Measurements from ENCODE around the gene RGS4.
A peak's percentile ranks its signal among the peaks of the same experiment; 100 is the strongest.

Gene RGS4

GRCh38 chr1:163050496-163050895 is 18.7 kb upstream of the RGS4 start:
- H3K4me3 ChIP-seq (ENCODE audit: control insufficient read depth, low read depth, low read length) = no peak overlapping the region
- no peak for DNase-seq (ENCODE audit: low read depth)
- no peak for TF ChIP-seq CTCF (conservative IDR thresholded peaks at IDR 0.05; ENCODE audit: control insufficient read depth, insufficient read depth, low read depth, low read length)

DNA sequence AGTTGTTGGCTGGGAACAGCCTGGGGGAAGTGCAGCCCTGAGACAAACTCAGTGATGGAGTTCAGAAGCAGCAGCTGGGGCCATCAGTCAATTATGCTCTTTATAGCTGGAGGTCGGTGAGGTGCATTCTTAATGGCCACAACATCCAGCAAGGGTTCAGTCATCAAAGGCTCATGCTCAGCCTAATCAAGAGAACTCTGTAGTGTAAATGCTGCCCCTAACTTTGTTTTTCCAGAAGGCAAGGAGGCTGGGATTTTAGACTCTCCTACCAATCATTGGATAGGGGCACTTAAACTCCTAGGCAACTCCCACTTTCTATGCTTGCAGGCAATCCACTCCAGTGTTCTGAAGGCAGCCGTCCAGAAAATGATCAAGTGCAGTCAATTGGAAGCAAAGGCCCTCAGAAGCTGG is 15.0 kb upstream of the RGS4 start:
- DNase-seq (ENCODE audit: low read depth) = no peak
- no peak for TF ChIP-seq CTCF (conservative IDR thresholded peaks at IDR 0.05; ENCODE audit: control insufficient read depth, insufficient read depth, low read depth, low read length)

DNA sequence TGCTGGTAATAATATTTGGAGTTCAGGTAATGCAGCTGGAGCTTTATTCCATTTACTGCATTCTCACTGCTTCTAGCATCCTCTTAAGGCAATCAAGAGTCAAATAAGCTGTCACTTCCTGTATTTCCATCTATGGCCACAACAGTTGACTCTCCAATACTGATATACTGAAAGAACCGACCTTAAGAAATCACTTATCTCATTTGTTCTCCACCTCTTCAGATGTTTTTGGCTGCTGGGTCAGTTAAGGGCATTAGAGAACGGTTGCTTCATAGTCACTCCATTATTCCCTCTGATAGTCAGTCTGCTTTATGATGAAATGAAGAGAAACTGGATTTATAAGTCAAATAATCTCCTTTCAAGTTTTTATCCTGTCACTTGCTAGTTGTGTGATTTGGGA is 14.2 kb upstream of the RGS4 start:
- no peak overlapping the region for H3K4me3 ChIP-seq (ENCODE audit: control insufficient read depth, low read depth, low read length)
- no peak for DNase-seq (ENCODE audit: low read depth)
- no peak for TF ChIP-seq CTCF (conservative IDR thresholded peaks at IDR 0.05; ENCODE audit: control insufficient read depth, insufficient read depth, low read depth, low read length)

More for the DNA sequence above, 15.0 kb upstream of the RGS4 start:
- no peak overlapping the region for H3K4me3 ChIP-seq (ENCODE audit: control insufficient read depth, low read depth, low read length)

DNA sequence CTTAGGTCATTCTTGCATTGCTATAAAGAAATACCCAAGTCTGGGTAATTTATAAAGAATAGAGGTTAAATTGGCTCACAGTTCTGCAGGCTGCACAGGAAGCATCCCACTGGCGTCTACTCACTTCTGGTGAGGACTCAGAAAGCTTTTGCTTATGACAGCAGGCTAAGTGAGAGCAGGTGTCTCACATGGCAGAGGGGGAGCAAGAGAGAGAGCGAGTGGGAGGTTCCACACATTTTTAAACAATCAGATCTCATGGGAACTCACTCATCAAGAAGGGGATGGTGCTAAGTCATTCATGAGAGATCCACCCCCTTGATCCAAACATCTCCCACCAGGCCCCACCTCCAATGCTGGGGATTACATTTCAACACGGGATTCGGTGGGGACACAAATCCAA is 13.6 kb upstream of the RGS4 start:
- H3K4me3 ChIP-seq (ENCODE audit: control insufficient read depth, low read depth, low read length) = no peak overlapping the region
- no peak for TF ChIP-seq CTCF (conservative IDR thresholded peaks at IDR 0.05; ENCODE audit: control insufficient read depth, insufficient read depth, low read depth, low read length)

GRCh38 chr1:163056831-163057230 is 12.3 kb upstream of the RGS4 start:
- peak; percentile 65 for DNase-seq (ENCODE audit: low read depth)
- H3K4me3 ChIP-seq (ENCODE audit: control insufficient read depth, low read depth, low read length) = no peak overlapping the region
- TF ChIP-seq CTCF (conservative IDR thresholded peaks at IDR 0.05; ENCODE audit: control insufficient read depth, insufficient read depth, low read depth, low read length) = no peak

More for the DNA sequence above, 13.6 kb upstream of the RGS4 start:
- DNase-seq (ENCODE audit: low read depth) = peak; percentile 32

GRCh38 chr1:163060343-163061007 is 8.7 kb upstream of the RGS4 start:
- no peak for TF ChIP-seq CTCF (conservative IDR thresholded peaks at IDR 0.05; ENCODE audit: control insufficient read depth, insufficient read depth, low read depth, low read length)
- no peak for DNase-seq (ENCODE audit: low read depth)

DNA sequence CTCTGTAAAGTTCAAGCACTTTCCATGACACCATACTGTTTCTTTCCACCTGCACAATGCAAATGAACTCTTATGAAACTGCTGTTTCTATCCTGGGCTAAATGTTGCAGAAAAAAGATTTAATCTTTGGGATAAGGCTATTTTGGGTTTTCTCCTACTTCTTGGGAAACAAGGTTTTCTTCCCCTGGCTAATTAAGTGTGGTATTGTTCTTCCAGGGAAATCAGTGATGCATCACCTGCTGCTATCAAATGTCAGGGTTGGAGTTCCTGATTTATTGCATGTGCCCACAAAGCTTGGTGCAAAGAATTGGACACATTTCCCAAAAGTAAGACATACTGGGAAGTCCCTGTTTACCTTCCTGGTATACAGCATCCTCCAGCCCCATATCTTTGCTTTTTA is 6.0 kb upstream of the RGS4 start:
- TF ChIP-seq CTCF (conservative IDR thresholded peaks at IDR 0.05; ENCODE audit: control insufficient read depth, insufficient read depth, low read depth, low read length) = no peak
- H3K4me3 ChIP-seq (ENCODE audit: control insufficient read depth, low read depth, low read length) = no peak overlapping the region
- DNase-seq (ENCODE audit: low read depth) = no peak

More at GRCh38 chr1:163060343-163061007, 8.7 kb upstream of the RGS4 start:
- no peak overlapping the region for H3K4me3 ChIP-seq (ENCODE audit: control insufficient read depth, low read depth, low read length)

Data from fibroblast of mammary gland (primary cell).